NCI-H345 (cell line): ENCODE measurements around the gene THOC7.

Experiments
- DNase-seq: peaks from one replicate; lab custom pipeline; 2025; lab: John Stamatoyannopoulos, UW

The THOC7 gene

DNA sequence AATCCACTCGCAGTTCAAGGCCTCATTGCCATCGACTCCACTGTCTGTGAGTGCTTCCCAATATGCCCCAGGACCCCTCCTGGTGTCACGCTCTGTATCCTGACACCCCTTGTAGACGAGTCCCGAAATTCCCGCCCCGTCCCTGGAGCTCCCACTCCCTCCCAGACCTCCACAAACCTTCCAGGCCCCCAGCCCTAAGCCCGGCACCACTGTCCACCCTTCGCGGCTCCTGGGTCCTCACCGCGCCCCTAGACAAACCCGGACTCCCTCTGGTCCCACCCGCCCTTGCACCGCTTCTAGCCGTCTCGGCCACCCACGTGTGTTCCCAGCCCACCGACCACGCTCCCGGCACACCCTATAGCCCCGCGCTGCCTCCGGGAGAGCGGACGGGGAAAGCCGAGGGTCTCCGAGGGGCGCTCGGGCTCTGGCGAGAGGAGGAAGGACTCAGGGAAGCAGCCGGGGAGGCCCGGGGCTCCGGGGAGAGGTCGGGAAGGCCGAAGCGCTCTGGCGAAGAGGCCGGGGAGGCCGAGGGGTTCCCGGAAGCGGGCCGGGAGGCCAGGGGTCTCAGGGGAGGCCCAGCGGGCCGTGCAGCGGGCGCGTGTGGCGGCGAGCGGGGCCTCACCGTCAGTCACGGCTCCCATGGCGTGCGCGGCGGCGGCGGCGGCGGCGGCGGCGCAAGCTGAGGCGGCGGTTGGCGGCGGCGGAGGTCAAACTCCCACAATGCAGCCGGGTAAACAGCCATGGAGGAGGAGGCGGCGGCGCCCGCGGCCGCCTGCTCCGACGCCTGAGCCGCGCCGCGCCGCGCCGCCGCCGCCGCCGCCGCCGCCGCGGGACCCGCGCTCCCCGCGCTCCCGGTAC, at the start of gene THOC7, which contains the start of gene ATXN7:
TSS of gene THOC7 (minus strand) at position 656 of the 858 bp plus-strand sequence. CDS start at position 641, 15 bp downstream.
TSS of gene ATXN7 (plus strand) at position 718 of the 858 bp plus-strand sequence. CDS start 48,732 bp downstream, outside the sequence.
- DNase-seq = peak; percentile 42

DNA sequence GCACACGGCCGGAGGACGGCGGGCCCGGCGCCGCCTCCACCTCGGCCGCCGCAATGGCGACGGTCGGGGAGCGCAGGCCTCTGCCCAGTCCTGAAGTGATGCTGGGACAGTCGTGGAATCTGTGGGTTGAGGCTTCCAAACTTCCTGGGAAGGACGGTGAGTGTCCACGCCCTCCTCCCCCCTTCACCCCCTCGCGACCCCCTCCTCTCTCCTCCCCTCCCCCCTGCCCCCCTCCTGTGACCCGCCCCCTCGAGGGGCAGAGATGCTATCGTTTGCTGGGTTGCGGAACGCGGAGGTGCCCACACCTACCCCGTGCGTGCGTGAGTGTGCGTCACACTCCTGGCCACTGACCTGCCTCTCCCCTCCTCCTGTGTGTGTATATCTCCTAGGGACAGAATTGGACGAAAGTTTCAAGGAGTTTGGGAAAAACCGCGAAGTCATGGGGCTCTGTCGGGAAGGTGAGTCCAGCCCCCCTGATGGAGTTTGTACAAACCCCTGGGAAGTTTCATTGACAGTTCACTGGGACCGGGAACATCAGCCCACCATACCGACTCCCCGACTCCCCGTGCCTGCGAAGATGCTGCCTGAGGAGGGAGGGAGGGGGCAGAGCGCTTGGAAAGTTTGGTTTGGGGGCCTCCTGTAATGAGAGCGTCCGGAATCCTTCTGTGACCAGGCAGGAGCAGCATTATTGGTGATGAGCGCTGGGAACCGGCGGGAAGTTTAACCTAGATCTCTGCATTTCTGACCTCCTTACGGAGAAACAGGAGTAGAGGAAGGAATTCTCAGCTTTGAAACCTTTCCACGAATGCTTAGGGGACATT, 49.4 kb upstream of the THOC7 start:
- no peak for DNase-seq

DNA sequence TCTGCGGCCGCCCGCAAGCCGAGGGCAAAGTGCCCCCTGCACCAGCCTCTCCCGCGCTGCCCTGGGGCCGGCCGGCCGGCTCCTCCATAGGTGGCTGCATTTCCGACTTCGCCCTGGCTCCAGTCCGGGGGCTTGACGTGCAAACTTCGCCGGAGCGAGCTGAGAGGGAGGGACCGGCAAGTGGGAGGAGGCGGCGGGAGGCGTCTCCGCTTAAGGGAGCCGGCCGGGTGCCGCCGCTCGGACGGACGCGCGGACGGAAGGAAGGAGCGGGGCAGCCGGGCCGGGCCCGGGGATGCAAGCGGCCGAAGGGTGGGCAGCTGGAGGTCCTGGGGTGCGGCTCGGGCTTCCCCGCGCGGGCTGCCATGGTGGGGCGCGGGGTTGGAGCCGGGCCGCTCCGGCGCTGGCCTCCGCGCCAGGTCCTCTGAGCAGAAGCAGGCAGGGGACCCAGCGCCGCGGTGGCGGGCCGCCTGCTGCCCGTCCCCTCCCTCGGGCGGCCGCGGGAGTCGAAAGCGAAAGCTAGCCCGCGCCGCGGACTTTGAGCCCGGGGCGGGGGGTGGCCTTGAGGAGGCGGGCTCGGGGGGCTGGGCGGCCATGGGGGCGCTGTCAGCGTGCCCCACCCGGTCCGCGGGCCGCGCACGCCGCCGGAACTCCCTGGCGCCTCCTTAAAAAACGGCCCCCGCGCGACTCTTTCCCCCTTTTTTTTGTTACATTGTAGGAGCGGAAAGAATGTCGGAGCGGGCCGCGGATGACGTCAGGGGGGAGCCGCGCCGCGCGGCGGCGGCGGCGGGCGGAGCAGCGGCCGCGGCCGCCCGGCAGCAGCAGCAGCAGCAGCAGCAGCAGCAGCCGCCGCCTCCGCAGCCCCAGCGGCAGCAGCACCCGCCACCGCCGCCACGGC, 48.5 kb upstream of the THOC7 start, which contains the start of gene SCAANT1:
TSS of gene SCAANT1 (minus strand) at position 511 of the 895 bp plus-strand sequence.
- DNase-seq = peak; percentile 65

DNA sequence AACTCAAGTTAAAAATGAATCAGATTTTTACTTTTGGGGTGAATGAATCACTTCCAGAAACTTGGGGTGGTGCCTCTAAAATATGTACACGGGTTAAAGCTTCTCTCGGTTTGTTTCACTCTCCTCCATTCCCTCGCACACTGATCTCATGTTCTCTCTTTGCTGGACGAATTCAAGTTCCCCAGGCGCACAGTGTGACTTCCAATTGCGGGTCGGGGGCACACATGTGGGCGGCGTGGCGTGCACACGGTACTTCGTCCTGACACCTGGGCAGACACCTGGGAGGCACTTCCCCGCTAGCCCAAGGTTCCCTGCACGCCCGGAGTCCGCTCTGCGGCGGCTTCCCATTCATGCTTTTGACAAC, 47.9 kb upstream of the THOC7 start:
- DNase-seq = peak; percentile 65

DNA sequence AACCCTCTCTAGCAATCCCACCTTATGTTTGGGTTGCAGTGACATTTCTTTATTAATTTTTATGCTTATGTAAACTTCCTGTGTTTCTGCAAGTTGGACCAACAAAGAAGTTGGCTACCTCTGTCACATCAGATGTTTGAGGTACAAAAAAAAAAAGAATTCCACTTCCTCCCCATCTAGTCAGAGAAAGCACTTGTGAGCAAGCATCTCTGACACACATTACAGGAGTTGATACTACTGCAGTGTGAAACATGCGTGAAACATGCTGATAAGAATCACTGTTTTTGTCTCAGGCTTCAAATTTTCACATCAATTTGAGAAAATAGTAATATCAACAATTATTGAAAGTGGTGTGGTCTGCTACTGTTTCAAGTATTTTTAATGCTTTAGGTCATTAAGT, 47.3 kb upstream of the THOC7 start:
- no peak for DNase-seq

DNA sequence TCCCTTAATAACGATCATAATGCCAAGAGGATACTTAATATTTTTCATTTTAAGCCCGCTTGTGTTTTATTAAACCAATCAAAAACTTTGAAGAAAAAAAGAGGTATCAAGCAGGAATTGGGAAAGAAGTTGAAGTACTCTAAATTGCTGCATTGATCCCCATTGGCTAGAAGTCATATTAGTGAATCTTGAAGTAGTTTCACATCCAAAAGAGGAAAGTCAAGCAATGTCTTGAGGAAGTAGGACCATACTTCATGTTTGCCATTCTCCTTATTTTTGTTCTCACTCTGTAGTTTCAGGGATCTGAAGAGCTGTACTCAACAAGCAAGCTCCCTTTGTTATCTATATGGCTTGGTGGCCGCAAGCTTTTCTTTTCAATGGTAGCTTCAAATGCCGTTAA, 46.4 kb upstream of the THOC7 start:
- no peak for DNase-seq

DNA sequence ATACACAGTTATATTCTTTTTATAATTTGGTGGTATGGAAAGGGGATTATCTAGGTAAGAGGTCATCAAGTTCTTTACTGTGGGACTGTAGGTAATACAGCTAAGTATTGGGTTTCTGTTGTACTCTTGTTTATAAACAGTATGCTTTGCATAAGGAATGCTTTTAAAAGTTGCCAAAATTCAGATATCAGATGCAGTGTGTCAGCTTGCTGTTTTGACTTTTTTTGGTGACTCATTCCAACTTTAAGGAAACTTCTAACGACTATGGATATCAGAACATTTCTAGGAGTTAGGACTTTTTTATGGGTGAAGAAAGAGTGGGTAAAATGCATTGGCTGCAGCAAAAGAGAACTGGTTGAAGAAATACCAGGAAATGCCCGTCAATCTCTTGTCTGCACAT, 45.8 kb upstream of the THOC7 start:
- no peak for DNase-seq

DNA sequence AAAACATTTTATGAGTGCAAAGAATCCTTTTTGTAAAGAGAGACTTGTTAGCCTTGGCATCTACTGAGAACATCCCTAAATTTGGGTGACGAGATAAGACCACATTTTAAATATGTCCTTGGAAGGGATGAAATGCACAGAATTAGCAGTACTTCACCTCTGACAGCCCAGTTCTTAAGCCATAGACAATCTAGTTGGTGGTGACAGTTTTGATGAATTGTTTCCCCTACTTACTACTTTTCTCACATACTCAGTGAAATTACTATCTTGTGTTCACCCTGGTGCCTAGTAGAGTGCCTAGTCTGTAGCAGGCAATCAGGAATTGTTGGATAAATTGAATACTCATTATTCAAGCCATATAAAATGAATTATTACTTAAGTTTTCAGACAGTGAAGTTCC, 45.2 kb upstream of the THOC7 start:
- no peak for DNase-seq

DNA sequence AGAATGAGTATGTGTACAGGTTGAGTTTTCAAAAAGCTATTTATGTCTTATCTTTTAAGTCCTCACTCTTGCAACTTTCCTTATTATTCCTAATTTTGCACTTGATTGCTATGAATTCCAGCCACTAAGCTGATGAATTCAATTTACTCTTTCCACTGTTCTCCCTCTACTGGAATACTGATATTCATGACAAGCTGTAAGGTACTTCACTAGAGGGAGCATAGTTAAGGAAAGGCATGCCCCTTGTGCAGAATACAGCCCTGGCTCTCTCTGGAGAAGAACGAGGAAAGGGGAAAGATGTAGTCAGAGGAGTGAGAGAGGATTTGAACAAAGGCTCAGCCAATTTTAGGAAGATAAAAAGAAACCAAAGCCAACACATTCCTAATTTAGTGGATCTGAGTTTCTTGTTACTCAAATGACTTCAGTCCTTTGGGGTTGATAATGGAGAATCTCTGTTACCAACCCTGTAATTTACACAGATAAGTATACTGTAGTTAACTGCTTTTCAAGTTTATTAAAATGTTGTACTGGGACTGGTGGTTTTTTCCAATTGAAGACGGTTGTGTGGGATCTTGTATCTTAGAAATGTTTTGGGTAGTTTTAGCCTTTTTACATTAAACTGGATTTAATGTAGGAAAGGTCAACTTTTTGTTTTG, 44.6 kb upstream of the THOC7 start:
- no peak for DNase-seq

DNA sequence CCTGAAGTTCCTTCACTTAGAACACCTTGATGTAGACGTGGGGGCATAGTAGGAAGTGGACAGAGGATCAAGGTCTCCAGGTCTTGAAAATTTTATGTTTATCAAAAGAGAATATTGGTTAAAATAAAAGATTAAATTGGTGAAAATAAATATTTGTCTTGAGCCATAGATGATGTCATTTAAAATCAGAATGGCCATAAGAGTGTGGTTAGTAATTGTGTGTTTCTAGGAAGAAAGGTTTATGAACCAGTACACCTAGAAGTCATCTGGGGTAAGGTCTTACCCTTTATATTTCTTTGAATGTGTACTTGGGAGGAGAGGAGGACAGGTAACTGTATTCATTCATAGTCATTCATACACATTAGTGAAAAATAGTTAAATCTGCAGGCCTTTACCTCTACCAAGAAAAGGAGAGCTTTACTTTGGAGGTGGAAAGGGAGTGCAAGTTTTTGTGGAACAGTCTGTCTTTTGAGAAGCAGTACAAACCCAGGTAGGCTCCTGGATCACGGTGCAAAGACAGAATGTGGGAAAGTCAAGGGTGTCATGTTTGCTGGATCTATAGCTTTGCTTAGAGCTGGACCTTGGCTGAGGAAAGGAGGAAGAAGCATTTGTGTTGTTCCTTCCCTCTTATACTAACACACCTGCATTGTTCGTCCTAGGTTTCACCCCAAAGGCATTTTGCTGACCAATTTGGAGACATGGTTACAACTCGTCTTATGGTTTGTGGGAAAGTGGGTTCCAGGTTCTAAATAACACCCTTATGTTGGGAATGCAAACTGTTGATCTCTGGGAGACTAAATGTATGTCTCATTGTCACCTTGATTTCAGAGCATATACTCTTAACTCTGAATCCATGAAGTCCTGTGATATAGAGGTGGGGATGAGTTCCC, 42.4 kb upstream of the THOC7 start:
- DNase-seq = no peak

DNA sequence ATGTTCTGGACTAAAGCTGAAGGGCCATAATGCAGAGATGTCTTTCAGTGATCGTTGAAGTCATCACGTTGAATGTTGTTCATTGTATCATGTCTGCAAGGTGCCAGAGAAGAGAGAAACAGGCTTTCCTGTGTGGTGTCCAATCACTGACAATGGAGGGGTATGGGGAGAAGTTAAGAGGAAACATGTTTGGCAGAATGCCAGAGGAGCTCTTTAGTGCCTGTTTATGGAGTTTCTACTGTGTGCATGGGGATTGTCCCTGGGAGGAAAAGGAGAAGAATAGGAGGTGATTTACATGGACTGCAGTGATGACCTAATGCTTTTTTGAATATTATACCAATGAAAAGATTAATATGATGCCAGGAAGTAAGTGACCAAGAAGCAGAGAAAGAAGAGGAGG, 36.9 kb upstream of the THOC7 start:
- DNase-seq = peak; percentile 82

DNA sequence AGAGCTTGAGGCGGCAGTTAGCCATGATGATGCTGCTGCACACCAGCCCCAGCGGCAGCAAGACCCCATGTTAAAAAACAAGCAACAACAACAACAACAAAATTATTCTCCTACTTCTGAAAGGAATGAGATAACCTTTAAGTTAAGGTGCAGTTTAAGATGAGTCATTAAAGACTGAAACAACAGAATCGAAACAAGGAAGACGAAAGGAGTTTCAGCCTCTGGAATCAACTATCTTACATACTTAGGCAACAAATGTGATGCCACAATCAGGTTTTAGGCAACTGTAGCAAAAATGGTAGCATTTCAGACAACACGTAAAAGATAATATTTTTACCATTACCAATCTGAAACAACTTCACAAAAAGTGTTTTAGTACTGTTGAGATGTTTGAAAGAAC, 36.4 kb upstream of the THOC7 start:
- DNase-seq = no peak

DNA sequence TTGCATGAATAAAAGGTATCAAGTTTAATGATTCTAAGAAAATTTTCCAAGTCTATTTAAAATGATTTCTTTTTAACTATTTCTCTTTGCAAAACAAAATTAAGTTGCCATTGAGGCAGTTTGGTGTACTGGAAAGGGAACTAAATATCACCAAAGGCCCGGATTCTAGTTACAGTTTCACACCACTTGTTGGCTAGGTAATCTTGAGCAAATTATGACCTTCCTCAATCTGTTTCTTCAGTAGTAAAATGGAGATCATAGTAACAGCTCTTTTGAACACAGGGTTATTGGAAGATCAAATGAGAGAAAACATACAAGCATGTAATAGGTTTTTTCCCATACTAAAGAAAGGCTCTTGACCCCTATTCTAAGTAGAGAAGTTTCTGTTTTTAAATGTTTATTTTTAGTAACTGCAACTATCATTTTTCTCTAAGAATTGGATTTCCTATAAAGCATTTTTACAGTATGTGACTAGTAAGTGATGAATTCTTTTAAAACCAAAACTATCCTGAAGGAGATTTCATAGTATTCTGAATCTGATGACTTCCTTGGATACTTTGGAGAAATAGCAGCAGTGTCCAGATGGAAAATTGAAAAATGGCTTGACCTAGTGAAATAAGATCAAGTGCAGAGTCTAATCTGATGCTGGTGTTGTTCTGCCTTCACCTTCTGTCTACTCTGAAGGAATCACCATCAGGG, 32.9 kb upstream of the THOC7 start:
- no peak for DNase-seq

DNA sequence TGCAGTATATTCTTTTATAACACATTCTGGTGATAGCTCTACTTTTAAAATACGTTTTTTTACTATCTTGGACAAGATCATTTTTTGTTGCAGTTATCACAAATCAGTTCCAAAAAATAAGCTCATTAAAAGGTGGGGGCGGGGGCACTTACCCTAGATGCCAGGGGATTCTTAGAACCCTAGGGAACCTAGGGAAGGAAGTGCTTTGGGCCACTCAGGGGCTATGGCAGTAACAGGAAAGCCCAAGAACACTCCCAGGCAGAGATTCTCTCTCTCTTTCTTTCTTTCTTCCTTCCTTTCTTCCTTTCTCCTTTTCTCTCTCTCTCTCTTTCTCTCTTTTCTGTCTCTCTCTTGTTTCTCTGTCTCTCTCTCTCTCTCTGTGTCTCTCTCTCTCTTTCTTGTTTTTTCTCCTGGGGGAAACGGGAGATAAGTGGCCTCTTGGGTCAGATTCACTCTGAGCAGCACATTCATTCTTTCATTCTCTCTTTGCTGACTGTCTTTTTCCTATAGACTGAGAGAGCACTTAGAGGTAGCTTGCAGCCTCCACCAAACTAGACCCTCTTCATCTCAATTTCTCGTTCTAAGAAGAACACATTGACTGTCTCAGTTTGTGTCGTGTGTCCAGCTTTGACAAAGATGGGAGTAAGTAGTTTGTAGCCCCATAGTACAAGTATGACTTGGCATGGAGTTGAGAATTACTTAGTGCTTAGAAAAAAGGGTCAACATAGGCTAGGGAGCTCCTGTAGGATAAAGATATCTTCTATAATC, 32.0 kb upstream of the THOC7 start:
- no peak for DNase-seq

DNA sequence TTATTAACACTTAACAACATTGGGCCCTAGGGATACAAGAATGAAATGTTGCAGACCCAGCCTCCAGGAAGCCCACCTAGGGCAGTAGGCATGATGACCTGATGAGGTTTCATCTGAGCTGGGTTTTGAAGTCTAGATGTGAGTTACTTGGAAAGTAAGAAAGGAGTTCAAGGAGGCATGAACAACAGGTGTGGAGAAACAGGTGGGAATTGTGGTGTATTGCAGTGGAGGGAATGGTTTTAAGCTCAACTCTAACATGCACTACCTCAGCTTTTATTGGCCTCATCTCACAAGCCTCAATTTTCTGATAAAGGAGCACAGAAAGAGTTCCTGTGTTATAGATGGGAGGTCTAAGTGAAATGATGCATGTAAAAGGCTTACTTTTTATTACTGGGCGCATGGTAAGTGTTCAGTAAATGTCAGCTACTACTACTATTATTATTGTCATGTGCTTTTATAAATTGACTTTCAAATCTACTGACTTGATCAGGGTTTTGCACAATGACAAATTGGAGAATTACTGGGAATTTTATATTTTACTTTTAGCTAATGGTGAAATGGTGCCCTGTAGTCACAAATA, 29.3 kb upstream of the THOC7 start:
- no peak for DNase-seq

DNA sequence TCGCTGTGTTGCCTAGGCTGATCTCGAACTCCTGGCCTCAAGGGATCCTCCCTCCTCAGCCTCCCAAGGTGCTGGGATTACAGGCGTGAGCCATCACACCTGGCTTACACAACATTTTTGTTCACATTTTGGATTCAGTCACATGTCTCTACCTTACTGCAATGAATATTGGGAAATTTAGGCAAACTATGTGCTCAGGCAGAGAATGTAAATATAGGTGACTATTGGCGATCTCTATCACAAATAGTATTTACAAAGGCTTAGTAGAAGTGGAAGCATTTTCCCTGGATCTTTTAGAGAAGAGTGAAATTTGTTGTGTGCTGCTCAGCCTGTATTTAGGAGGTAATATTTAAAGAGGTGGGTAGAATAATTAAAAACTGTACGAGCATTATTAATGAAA, 27.9 kb upstream of the THOC7 start:
- DNase-seq = no peak

DNA sequence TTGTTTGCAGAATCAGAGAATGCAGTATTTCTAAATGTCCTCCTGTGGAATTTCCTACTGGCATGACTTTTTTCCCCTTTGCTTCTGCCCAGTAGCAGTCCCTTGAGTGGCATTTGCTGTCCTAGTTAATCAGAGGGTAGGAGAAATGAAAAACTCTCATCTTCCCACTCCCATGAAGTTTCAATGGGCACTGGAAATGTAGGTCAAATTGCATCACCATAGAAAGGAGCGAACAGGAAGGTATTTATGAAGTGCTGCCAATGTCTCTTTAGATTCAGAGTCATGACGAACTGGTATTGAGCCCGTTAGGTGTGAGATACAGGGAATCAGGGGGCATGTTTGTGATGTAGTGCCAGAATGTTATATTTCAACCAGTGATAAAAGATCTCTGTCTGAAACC, 23.3 kb upstream of the THOC7 start:
- no peak for DNase-seq

DNA sequence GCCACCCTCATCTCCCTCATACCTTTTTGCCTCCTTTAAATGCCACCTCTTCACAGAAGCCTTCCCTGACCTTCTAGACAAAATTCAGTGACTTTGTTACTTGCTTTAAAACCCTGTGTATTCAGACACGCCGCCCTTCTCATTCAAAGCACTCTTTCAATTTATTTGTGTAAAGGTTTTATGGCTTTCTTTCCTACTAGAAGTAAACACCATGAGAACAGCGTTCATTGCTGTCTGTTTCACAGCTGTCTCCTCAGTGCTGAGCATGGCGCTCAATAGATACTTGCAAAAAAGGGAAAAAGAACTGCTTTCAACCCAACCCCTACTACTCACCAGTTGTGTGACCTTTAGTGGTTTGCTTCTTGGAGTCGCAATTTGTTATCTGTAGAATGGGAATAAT, 17.0 kb upstream of the THOC7 start:
- no peak for DNase-seq
